GM19452 (cell line): ENCODE measurements around the gene NANOS3.
"Not testable (repeated sequence)": the region's sequence is repeated elsewhere in the genome, so short reads cannot be mapped to it uniquely, and the experiment has no call there.

Source experiments
- ATAC-seq: cut with Tn5 transposase; IDR thresholded peaks from one replicate; pipeline ENCODE4 v1.9.1; 2021; ENCODE audit not compliant: unreplicated experiment

Gene NANOS3

GRCh38 chr19:13918726-13919411 lies 41.9 kb downstream of the NANOS3 start:
- no peak for ATAC-seq

- ATAC-seq, result no peak
Observed at GRCh38 chr19:13920524-13920923, 43.6 kb downstream of the NANOS3 start.

- ATAC-seq, result no peak
Observed at GRCh38 chr19:13920940-13921747, 44.2 kb downstream of the NANOS3 start.

GRCh38 chr19:13922118-13922517 lies 45.2 kb downstream of the NANOS3 start:
- ATAC-seq, result not testable (repeated sequence)

DNA sequence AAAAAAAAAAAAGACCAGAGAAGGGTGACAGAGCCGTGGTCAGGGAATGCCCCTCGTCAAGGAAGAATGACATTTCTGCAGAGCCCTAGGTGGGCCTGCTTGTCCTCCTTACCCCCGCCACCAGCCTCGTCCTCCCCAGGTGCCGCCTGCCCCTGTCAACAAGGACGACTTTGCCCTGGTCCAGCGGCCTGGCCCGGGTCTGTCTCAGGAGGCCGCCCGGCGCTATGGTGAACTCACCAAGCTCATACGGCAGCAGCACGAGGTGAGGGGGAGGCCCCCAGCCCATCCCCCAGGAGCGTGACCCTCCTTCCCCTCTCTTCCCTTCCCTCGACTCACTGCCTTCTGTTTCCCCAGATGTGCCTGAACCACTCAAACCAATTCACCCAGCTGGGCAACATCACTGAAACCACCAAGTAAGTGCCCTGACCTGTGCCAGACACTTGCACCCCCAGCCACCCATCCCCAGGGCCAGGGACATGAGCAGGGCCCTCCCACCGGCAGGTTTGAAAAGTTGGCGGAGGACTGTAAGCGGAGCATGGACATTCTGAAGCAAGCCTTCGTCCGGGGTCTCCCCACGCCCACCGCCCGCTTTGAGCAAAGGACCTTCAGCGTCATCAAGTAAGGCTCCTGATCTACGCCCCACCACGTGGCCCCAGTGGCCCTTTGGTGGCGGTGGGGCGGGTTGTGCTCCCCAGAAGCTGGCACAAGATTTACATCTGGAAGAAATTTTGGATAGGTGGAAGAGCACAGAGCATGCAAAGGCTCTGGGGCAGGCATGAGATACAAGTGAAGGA lies 46.5 kb downstream of the NANOS3 start:
- no peak for ATAC-seq

- ATAC-seq, result no peak
Observed at GRCh38 chr19:13926010-13926409, 49.1 kb downstream of the NANOS3 start.

DNA sequence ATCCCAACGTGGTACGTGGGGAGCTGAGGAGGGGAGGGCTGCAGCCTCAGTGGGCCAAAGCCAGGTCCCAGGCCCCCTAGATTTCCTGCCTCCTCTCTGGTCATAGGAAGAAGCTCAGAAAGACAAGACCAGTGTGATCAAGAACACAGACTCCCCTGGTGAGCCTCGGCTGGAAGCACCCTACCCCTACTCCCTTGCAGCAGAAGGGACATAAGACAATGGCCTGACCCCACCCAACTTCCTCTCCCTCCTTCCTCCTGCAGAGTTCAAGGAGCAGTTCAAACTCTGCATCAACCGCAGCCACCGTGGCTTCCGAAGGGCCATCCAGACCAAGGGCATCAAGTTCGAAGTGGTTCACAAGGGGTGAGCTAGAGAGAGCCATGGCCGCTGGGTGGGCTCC lies 49.8 kb downstream of the NANOS3 start:
- ATAC-seq, result no peak

DNA sequence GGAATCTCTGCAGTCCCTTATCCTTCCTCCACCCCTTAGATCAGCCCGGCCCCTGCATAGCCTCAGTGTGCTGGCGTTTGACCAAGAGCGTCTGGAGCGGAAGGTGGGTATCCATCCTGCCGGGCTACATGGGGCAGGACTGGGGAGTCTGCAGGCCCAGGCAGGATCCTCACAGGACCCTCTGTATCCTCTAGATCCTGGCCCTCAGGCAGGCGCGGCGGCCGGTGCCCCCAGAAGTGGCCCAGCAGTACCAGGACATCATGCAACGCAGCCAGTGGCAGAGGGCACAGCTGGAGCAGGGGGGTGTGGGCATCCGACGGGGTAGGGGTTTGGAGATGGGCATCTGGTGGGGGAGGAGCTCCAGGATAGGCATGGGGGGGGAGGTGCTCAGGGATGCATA lies 52.4 kb downstream of the NANOS3 start:
- ATAC-seq, result no peak

DNA sequence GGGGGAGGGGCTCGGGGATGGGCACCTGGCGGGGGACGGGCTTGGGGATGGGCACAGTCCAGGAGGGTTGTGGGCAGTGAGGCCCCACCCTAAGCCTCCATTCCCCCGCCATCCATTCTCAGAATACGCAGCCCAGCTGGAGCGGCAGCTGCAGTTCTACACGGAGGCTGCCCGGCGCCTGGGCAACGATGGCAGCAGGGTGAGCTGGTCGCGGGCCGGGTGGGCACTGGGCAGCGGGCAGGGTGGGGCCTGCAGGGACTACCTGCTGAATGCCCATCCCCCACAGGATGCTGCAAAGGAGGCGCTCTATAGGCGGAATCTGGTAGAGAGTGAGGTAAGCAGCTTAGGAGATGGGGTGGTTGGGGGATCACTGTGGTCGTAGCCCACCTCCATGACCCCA lies 53.0 kb downstream of the NANOS3 start:
- no peak for ATAC-seq
